Skeletal muscle tissue (tissue), 4 donors: ENCODE measurements around the gene CILP. TPM values are rescaled to one million over a fixed set of nuclear protein-coding genes. Genes with fewer than 3 reads are reported as not detected.
A peak's percentile ranks its signal among the peaks of the same experiment; 100 is the strongest.
"Not testable (repeated sequence)": the region's sequence is repeated elsewhere in the genome, so short reads cannot be mapped to it uniquely, and the experiment has no call there.

Source experiments
- H3K27ac ChIP-seq: one replicate; pipeline ENCODE4 v1.7.0; 2013; ENCODE audit warnings: mild to moderate bottlenecking, low read depth, low read length, inconsistent platforms
- H3K27me3 ChIP-seq, 3 donors: one replicate each; pipeline ENCODE4 v1.7.0; 2013; ENCODE audit warnings: low read length in 3 of 3; ENCODE audit not compliant: control insufficient read depth in 3 of 3, insufficient read depth in 3 of 3
- H3K36me3 ChIP-seq, 3 donors: one replicate each; pipeline ENCODE4 v1.7.0; 2013; ENCODE audit warnings: low read length in 3 of 3; ENCODE audit not compliant: control insufficient read depth in 3 of 3, insufficient read depth in 3 of 3
- H3K4me1 ChIP-seq, 3 donors: one replicate each; pipeline ENCODE4 v1.7.0; 2013; ENCODE audit warnings: low read length in 3 of 3, mild to moderate bottlenecking in 3 of 3; ENCODE audit not compliant: control insufficient read depth in 3 of 3, insufficient read depth in 3 of 3
- H3K4me3 ChIP-seq, 3 donors: one replicate each; pipeline ENCODE4 v1.7.0; 2013; ENCODE audit warnings: low read length in 3 of 3
- H3K9ac ChIP-seq, 3 donors: one replicate each; pipeline ENCODE4 v1.7.0; 2013; ENCODE audit warnings: low read length in 3 of 3, mild to moderate bottlenecking in 3 of 3, moderate library complexity in 2 of 3, low read depth in 1 of 3
- H3K9me3 ChIP-seq, 3 donors: one replicate each; pipeline ENCODE4 v1.7.0; 2013; ENCODE audit warnings: low read length in 3 of 3; ENCODE audit not compliant: control insufficient read depth in 3 of 3
- total RNA-seq: library from RNA; depleted of rRNA; stranded (reverse); fragments of >200 nt; gene quantifications from one replicate; pipeline ENCODE4 v1.2.3, GENCODE V29; 2014
- donor health status: Osteomylitis.

CILP gene
- total RNA-seq, 1 donor from 2014 or later, result 38.1 TPM

DNA sequence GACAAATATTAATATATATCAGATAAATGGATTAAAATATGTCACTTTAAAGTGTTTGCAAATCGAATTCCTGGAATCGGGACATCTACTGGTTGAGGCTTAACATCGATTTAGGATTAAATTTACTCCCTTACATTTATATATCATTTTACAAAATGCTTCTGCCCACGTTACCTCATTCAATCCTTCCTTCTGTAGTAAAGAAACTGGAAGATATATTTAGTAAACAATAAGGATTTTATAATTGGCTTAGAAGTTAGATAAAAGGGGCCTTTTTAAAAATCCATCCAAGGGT lies 27.5 kb downstream of the CILP start:
- H3K4me1 ChIP-seq, result peaks cover 7 to 9% (median 8%) of the 10 kb centered on the region in 3 donors

GRCh38 chr15:65182538-65182937 lies 28.7 kb downstream of the CILP start:
- Histone ChIP-seq H3K4me3 (no peak overlapping the region), H3K36me3 (peaks cover 5 to 20% (median 14%) of the 10 kb centered on the region in 3 donors), H3K27ac (no peak overlapping the region), H3K27me3 (no peaks in the 10 kb centered on the region), H3K9me3 (no peaks in the 10 kb centered on the region), H3K9ac (peak overlapping the region in 1 of 3 donors; percentile 33), H3K4me1 (peaks cover 7 to 9% (median 8%) of the 10 kb centered on the region in 3 donors)

More for the DNA sequence above, 27.5 kb downstream of the CILP start:
- H3K36me3 ChIP-seq, result peaks cover 0 to 8% (median 2%) of the 10 kb centered on the region in 3 donors
- H3K27me3 ChIP-seq, result no peaks in the 10 kb centered on the region
- peak overlapping the region; percentile 96 to 99 (median 98) for H3K9ac ChIP-seq
- peak overlapping the region; percentile 96 for H3K27ac ChIP-seq
- no peaks in the 10 kb centered on the region for H3K9me3 ChIP-seq
- peak overlapping the region; percentile 85 to 94 (median 92) for H3K4me3 ChIP-seq

DNA sequence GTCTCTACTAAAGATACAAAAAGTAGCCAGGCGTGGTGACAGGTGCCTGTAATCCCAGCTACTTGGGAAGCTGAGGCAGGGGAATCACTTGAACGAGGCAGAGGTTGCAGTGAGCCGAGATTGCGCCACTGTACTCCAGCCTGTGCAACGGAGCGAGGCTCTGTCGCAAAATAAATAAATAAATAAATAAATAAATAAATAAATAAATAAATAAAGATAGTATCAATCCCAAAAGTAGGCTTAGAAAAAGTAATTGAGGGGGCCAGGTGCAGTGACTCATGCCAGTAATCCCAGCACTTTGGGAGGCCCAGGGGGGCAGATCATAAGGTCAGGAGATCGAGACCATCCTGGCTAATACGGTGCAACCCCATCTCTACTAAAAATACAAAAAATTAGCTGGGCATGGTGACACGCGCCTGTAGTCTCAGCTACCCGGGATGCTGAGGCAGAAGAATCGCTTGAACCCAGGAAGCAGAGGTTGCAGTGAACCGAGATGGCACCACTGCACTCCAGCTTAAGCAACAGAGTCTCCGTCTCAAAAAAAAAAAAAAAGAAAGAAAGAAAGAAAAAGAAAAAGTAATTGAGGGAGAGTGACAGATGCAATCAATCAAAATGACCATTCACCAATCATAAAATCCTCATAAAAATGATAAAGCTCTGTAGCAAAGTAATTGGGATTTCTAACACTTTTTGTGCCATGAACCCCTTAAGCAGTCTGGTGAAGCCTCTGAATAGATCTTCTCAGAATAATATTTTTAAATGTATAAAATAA lies 29.5 kb downstream of the CILP start:
- H3K9ac ChIP-seq, H3K9me3 ChIP-seq, H3K4me1 ChIP-seq, H3K4me3 ChIP-seq, H3K27ac ChIP-seq, H3K27me3 ChIP-seq: not testable (repeated sequence)
- peaks cover 9 to 28% (median 21%) of the 10 kb centered on the region in 3 donors for H3K36me3 ChIP-seq

- no peak overlapping the region for H3K4me3 ChIP-seq
- H3K4me1 ChIP-seq, result peaks cover 5 to 9% (median 7%) of the 10 kb centered on the region in 3 donors
- H3K36me3 ChIP-seq, result peaks cover 12 to 36% (median 34%) of the 10 kb centered on the region in 3 donors
- H3K27ac ChIP-seq, result no peak overlapping the region
- no peak overlapping the region for H3K9ac ChIP-seq
- H3K9me3 ChIP-seq, result no peaks in the 10 kb centered on the region
- no peaks in the 10 kb centered on the region for H3K27me3 ChIP-seq
Observed at GRCh38 chr15:65180167-65180566, 31.1 kb downstream of the CILP start.

DNA sequence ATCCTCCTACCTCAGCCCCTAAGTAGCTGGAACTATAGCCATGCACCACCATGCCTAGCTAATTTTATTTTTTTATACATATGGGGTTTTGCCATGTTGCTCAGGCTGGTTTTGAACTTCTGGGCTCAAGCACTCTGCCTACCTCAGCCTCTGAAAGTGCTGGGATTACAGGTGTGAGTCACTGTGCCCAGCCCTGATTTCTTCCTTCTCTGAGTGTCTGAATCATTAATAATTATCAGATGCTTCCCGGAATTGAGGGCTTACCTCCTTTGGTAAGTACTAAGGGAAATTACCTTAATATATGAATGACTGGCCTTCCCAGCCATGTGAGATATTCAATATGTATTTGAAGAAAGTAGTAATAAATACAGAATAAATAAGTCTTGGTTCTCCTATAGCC lies 33.4 kb downstream of the CILP start:
- Histone ChIP-seq H3K4me3 (no peak overlapping the region), H3K27me3 (no peaks in the 10 kb centered on the region), H3K4me1 (peaks cover 0 to 7% (median 3%) of the 10 kb centered on the region in 3 donors), H3K9ac (no peak overlapping the region), H3K36me3 (peaks cover 12 to 43% (median 38%) of the 10 kb centered on the region in 3 donors), H3K9me3 (no peaks in the 10 kb centered on the region), H3K27ac (no peak overlapping the region)

GRCh38 chr15:65176056-65176455 lies 35.2 kb downstream of the CILP start:
- H3K4me1 ChIP-seq, result peaks cover 0 to under 1% (median 0%) of the 10 kb centered on the region in 3 donors
- no peaks in the 10 kb centered on the region for H3K9me3 ChIP-seq
- H3K27ac ChIP-seq, result no peak overlapping the region
- no peak overlapping the region for H3K4me3 ChIP-seq
- H3K36me3 ChIP-seq, result peaks cover 12 to 51% (median 45%) of the 10 kb centered on the region in 3 donors
- H3K9ac ChIP-seq, result no peak overlapping the region
- no peaks in the 10 kb centered on the region for H3K27me3 ChIP-seq

GRCh38 chr15:65175511-65175910 lies 35.8 kb downstream of the CILP start:
- Histone ChIP-seq H3K4me3 (no peak overlapping the region), H3K9me3 (no peaks in the 10 kb centered on the region), H3K27ac (no peak overlapping the region), H3K27me3 (no peaks in the 10 kb centered on the region), H3K9ac (no peak overlapping the region), H3K36me3 (peaks cover 12 to 51% (median 45%) of the 10 kb centered on the region in 3 donors), H3K4me1 (no peaks in the 10 kb centered on the region)

DNA sequence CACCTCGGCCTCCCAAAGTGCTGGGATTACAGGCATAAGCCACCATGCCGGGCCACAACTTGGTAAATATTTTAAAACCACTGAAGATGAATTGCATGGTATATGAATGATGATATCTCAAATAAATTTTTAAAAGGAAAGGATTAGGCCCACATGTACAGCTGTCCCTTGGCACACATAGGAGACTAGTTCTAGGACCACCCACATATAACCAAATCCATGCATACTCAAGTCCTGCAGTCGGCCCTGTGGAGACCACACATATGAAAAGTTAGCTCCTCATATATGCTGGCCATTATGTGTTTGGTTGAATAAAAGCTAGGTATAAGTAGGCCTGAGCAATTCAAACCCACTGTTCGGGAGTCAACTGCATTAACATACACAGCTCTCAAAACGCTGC lies 36.8 kb downstream of the CILP start:
- Histone ChIP-seq H3K27me3 (no peaks in the 10 kb centered on the region), H3K9ac (no peak overlapping the region), H3K4me3 (no peak overlapping the region), H3K27ac (no peak overlapping the region), H3K4me1 (no peaks in the 10 kb centered on the region), H3K9me3 (no peaks in the 10 kb centered on the region), H3K36me3 (peaks cover 12 to 50% (median 45%) of the 10 kb centered on the region in 3 donors)

DNA sequence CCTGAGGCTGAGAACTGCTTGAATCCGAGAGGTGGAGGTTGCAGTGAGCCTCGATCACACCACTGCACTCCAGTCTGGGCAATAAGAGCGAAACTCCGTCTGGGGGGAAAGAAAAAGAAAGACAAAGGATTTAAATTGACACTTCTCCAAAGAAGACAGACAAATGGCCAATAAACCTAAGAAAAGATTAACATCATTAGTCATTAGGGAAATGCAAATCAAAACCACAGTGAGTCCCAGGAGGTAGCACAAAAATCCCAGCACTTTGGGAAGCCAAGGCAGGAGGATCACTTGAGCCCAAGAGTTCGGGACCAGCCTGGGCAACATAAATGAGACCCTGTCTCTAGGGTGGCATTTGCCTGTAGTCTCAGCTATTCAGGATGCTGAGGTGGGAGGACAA lies 38.7 kb downstream of the CILP start:
- Histone ChIP-seq H3K9ac (no peak overlapping the region), H3K36me3 (peaks cover 8 to 35% (median 31%) of the 10 kb centered on the region in 3 donors), H3K4me3 (no peak overlapping the region), H3K27me3 (no peaks in the 10 kb centered on the region), H3K9me3 (no peaks in the 10 kb centered on the region), H3K4me1 (no peaks in the 10 kb centered on the region), H3K27ac (no peak overlapping the region)

DNA sequence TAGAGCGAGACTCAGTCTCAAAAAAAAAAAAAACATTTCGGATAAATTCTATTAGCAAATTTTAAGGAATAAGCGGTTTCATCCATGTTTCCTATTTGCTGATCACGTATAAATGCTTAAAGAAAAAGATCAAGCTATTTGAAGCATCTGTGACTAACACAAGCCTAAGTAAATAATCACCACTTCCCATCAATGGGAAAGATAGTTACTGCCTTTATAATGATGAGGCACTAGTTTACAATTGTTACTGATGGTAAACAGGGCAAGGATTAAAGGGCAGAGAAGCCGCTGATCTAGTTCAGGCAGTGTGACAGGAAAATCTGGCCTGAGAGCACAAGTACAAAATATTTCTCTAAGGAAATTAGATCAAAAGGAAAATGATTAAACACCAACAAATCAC lies 39.8 kb downstream of the CILP start:
- H3K4me1 ChIP-seq, result no peaks in the 10 kb centered on the region
- H3K27me3 ChIP-seq, result no peaks in the 10 kb centered on the region
- H3K27ac ChIP-seq, result no peak overlapping the region
- no peak overlapping the region for H3K9ac ChIP-seq
- H3K4me3 ChIP-seq, result no peak overlapping the region
- H3K9me3 ChIP-seq, result no peaks in the 10 kb centered on the region
- H3K36me3 ChIP-seq, result peaks cover 4 to 30% (median 22%) of the 10 kb centered on the region in 3 donors
